Loucy (cell line): ENCODE data around the gene TBC1D22A.

ENCODE experiments used
- H2AFZ ChIP-seq: fragments of 200-600 bp; sonication (generic); 2 replicates; pipeline ENCODE4 v1.6.0; 2016; ENCODE audit warnings: antibody characterized with exemption, mild to moderate bottlenecking, low read length, moderate library complexity
- H3F3A ChIP-seq: fragments of 200-600 bp; 2 replicates; pipeline ENCODE4 v1.6.0; 2016; ENCODE audit warnings: antibody characterized with exemption, low read depth, mild to moderate bottlenecking
- H3K27me3 ChIP-seq: fragments of 200-600 bp; sonication (generic); 2 replicates; pipeline ENCODE4 v1.6.1; 2014; ENCODE audit warnings: low read length, mild to moderate bottlenecking; ENCODE audit not compliant: insufficient read depth, poor library complexity, severe bottlenecking
- H3K36me3 ChIP-seq: fragments of 200-600 bp; sonication (generic); 2 replicates; pipeline ENCODE4 v1.6.1; 2016; ENCODE audit warnings: low read length; ENCODE audit not compliant: insufficient read depth
- H3K4me1 ChIP-seq: fragments of 200-600 bp; sonication (generic); 2 replicates; pipeline ENCODE4 v1.5.1; 2014; ENCODE audit warnings: low read length, mild to moderate bottlenecking; ENCODE audit not compliant: insufficient read depth, poor library complexity, severe bottlenecking
- H3K4me2 ChIP-seq: fragments of 200-600 bp; sonication (generic); 2 replicates; pipeline ENCODE4 v1.6.0; 2014; ENCODE audit warnings: antibody characterized with exemption, low read length, low read depth, mild to moderate bottlenecking; ENCODE audit not compliant: poor library complexity, severe bottlenecking
- H3K4me3 ChIP-seq: fragments of 200-600 bp; sonication (generic); 2 replicates; pipeline ENCODE4 v1.5.1; 2014; ENCODE audit warnings: low read length, mild to moderate bottlenecking, mixed read lengths; ENCODE audit not compliant: poor library complexity, severe bottlenecking
- H3K79me2 ChIP-seq: fragments of 200-600 bp; sonication (generic); 2 replicates; pipeline ENCODE4 v1.6.1; 2014; ENCODE audit warnings: low read length; ENCODE audit not compliant: insufficient read depth
- H3K9ac ChIP-seq: fragments of 200-600 bp; sonication (generic); 2 replicates; pipeline ENCODE4 v1.6.0; 2014; ENCODE audit warnings: mild to moderate bottlenecking, low read depth, low read length, moderate library complexity; ENCODE audit not compliant: poor library complexity, severe bottlenecking
- H3K9me2 ChIP-seq: fragments of 200-600 bp; sonication (generic); replicated peaks from 2 replicates; pipeline ENCODE4 v1.6.1; 2016; ENCODE audit warnings: low read depth, low read length, mixed read lengths
- H3K9me3 ChIP-seq: fragments of 200-600 bp; sonication (generic); 2 replicates; pipeline ENCODE4 v1.6.1; 2014; ENCODE audit warnings: mild to moderate bottlenecking, antibody characterized with exemption, low read length, low read depth; ENCODE audit not compliant: insufficient read depth
- H4K20me1 ChIP-seq: fragments of 200-600 bp; sonication (generic); 2 replicates; pipeline ENCODE4 v1.6.0; 2014; ENCODE audit warnings: antibody characterized with exemption, low read length, mild to moderate bottlenecking; ENCODE audit not compliant: insufficient read depth, poor library complexity, severe bottlenecking
- EZH2phosphoT487 ChIP-seq: fragments of 200-600 bp; IDR thresholded peaks from 2 replicates; pipeline ENCODE4 v1.6.1; 2018; ENCODE audit warnings: antibody characterized with exemption, mild to moderate bottlenecking, moderate library complexity, borderline replicate concordance
- TF ChIP-seq, protein P1 (sequence below): fragments of 200-600 bp; sonication (generic); conservative IDR thresholded peaks from 2 replicates; pipeline ENCODE4 v1.5.1; 2014; ENCODE audit warnings: mild to moderate bottlenecking, antibody characterized with exemption, low read length

TBC1D22A gene

DNA sequence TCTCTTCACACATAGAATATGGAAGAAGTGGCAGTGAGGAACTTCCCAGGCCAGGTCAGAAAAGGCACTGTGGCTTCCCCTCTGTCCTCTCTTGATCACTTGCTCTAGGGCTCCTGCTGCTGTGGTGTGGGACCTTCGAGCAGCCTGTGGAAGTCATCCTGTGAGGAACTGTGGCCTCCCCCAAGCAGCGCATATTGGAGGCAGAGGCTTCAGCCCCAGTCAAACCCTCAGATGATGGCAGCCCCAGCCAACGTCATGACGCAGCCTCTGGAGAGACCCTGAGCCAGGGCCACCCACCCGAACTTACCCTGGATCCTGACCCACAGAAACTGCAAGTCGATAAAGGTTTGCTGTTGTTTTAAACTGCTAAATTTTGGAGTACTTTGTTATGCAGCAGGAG lies 444.9 kb downstream of the TBC1D22A start:
- TF ChIP-seq, protein P1, sequence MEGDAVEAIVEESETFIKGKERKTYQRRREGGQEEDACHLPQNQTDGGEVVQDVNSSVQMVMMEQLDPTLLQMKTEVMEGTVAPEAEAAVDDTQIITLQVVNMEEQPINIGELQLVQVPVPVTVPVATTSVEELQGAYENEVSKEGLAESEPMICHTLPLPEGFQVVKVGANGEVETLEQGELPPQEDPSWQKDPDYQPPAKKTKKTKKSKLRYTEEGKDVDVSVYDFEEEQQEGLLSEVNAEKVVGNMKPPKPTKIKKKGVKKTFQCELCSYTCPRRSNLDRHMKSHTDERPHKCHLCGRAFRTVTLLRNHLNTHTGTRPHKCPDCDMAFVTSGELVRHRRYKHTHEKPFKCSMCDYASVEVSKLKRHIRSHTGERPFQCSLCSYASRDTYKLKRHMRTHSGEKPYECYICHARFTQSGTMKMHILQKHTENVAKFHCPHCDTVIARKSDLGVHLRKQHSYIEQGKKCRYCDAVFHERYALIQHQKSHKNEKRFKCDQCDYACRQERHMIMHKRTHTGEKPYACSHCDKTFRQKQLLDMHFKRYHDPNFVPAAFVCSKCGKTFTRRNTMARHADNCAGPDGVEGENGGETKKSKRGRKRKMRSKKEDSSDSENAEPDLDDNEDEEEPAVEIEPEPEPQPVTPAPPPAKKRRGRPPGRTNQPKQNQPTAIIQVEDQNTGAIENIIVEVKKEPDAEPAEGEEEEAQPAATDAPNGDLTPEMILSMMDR: no peak
- no peak for TF ChIP-seq EZH2phosphoT487
- no peaks in the 10 kb centered on the region for H3K9me3 ChIP-seq

GRCh38 chr22:47207846-47208554 lies 445.6 kb downstream of the TBC1D22A start:
- Histone ChIP-seq H3K9me2 (no peaks in the 10 kb centered on the region), H3K36me3 (no peaks in the 10 kb centered on the region), H3K79me2 (no peaks in the 10 kb centered on the region), H3F3A (no peaks in the 10 kb centered on the region), H4K20me1 (no peaks in the 10 kb centered on the region), H3K4me1 (no peaks in the 10 kb centered on the region), H3K9ac (no peak overlapping the region), H3K9me3 (no peaks in the 10 kb centered on the region), H3K4me3 (no peak overlapping the region), H3K27me3 (no peaks in the 10 kb centered on the region), H2AFZ (no peak overlapping the region), H3K4me2 (no peak overlapping the region)
- TF ChIP-seq, protein P1: no peak
- TF ChIP-seq EZH2phosphoT487: no peak

More for the DNA sequence above, 444.9 kb downstream of the TBC1D22A start:
- Histone ChIP-seq H3K9ac (no peak overlapping the region), H2AFZ (no peak overlapping the region), H3F3A (no peaks in the 10 kb centered on the region), H3K4me2 (no peak overlapping the region), H4K20me1 (no peaks in the 10 kb centered on the region), H3K4me3 (no peak overlapping the region), H3K4me1 (no peaks in the 10 kb centered on the region), H3K79me2 (no peaks in the 10 kb centered on the region), H3K27me3 (no peaks in the 10 kb centered on the region), H3K36me3 (no peaks in the 10 kb centered on the region), H3K9me2 (no peaks in the 10 kb centered on the region)

- Histone ChIP-seq H3K9ac (no peak overlapping the region), H3K9me2 (no peaks in the 10 kb centered on the region), H3K79me2 (no peaks in the 10 kb centered on the region), H3K4me1 (no peaks in the 10 kb centered on the region), H4K20me1 (no peaks in the 10 kb centered on the region), H3K27me3 (no peaks in the 10 kb centered on the region), H3K4me3 (no peak overlapping the region), H3K36me3 (no peaks in the 10 kb centered on the region), H3K4me2 (no peak overlapping the region), H3K9me3 (no peaks in the 10 kb centered on the region), H3F3A (no peaks in the 10 kb centered on the region), H2AFZ (no peak overlapping the region)
- TF ChIP-seq, protein P1: no peak
- no peak for TF ChIP-seq EZH2phosphoT487
Observed at GRCh38 chr22:47208630-47209029, 446.2 kb downstream of the TBC1D22A start.
